Mesothelial cell of epicardium (in vitro differentiated cells): ENCODE data around the gene PXDC1. TPM values are rescaled to one million over a fixed set of nuclear protein-coding genes. Genes with fewer than 3 reads are reported as not detected.

ENCODE experiments used
- DNase-seq, 2 experiments: peaks; one replicate each; pipeline ENCODE4 v3.0.0; 2021; ENCODE audit warnings: low spot score in 2 of 2; ENCODE audit not compliant: unreplicated experiment in 2 of 2
- H3K27ac Mint-ChIP-seq: 2 replicates; pipeline ENCODE4 v1.8.0; 2021; ENCODE audit warnings: mixed read lengths
- H3K27me3 Mint-ChIP-seq: 2 replicates; pipeline ENCODE4 v1.8.0; 2021; ENCODE audit warnings: low read depth, mixed read lengths
- H3K36me3 Mint-ChIP-seq: 2 replicates; pipeline ENCODE4 v1.8.0; 2021; ENCODE audit warnings: mixed read lengths
- H3K4me1 Mint-ChIP-seq: 2 replicates; pipeline ENCODE4 v1.8.0; 2021; ENCODE audit warnings: mixed read lengths
- H3K4me3 Mint-ChIP-seq: 2 replicates; pipeline ENCODE4 v1.8.0; 2021; ENCODE audit warnings: mild to moderate bottlenecking, moderate library complexity, mixed read lengths
- H3K9me3 Mint-ChIP-seq: 2 replicates; pipeline ENCODE4 v1.8.0; 2021; ENCODE audit warnings: mixed read lengths
- CTCF ChIP-seq: fragments of 200-600 bp; sonication (generic); IDR thresholded peaks from one replicate; pipeline ENCODE4 v1.5.0; 2021; ENCODE audit warnings: antibody characterized with exemption; ENCODE audit not compliant: unreplicated experiment
- total RNA-seq: library from RNA; stranded (reverse); gene quantifications from 3 replicates; pipeline ENCODE4 v1.2.1, GENCODE V29; 2021

Gene PXDC1
- total RNA-seq, 1 donor from 2014 or later, result 33.8 TPM

GRCh38 chr6:3752531-3753227 is 1.2 kb upstream of the PXDC1 start:
- peak overlapping the region; percentile 91 for H3K27ac Mint-ChIP-seq
- peak overlapping the region; percentile 70 for H3K4me3 Mint-ChIP-seq
- peaks cover 47% of the 10 kb centered on the region for H3K4me1 Mint-ChIP-seq

GRCh38 chr6:3751730-3752530 is 417 bp upstream of the PXDC1 start:
- DNase-seq, result peak; percentile 77 to 85
- Mint-ChIP-seq H3K27me3 (no peaks in the 10 kb centered on the region), H3K4me1 (peaks cover 53% of the 10 kb centered on the region), H3K27ac (peak overlapping the region; percentile 91), H3K36me3 (no peaks in the 10 kb centered on the region), H3K4me3 (peak overlapping the region; percentile 70), H3K9me3 (no peaks in the 10 kb centered on the region)
- peak; percentile 64 for TF ChIP-seq CTCF

More at GRCh38 chr6:3752531-3753227, 1.2 kb upstream of the PXDC1 start:
- H3K36me3 Mint-ChIP-seq, result no peaks in the 10 kb centered on the region
- TF ChIP-seq CTCF, result no peak
- no peaks in the 10 kb centered on the region for H3K27me3 Mint-ChIP-seq
- no peaks in the 10 kb centered on the region for H3K9me3 Mint-ChIP-seq
- DNase-seq, result no peak

- DNase-seq, result peak in 1 of 2 experiments; percentile 64
- no peak for TF ChIP-seq CTCF
- Mint-ChIP-seq H3K27me3 (no peaks in the 10 kb centered on the region), H3K27ac (peak overlapping the region; percentile 94), H3K4me1 (peaks cover 41% of the 10 kb centered on the region), H3K36me3 (no peaks in the 10 kb centered on the region), H3K9me3 (no peaks in the 10 kb centered on the region), H3K4me3 (peak overlapping the region; percentile 84)
Observed at GRCh38 chr6:3750317-3751076, 1.0 kb downstream of the PXDC1 start.

GRCh38 chr6:3749977-3750316 is 1.6 kb downstream of the PXDC1 start:
- H3K27ac Mint-ChIP-seq, result peak overlapping the region; percentile 94
- no peaks in the 10 kb centered on the region for H3K9me3 Mint-ChIP-seq
- H3K4me1 Mint-ChIP-seq, result peaks cover 41% of the 10 kb centered on the region
- H3K27me3 Mint-ChIP-seq, result no peaks in the 10 kb centered on the region
- DNase-seq, result no peak
- H3K36me3 Mint-ChIP-seq, result no peaks in the 10 kb centered on the region
- no peak for TF ChIP-seq CTCF
- H3K4me3 Mint-ChIP-seq, result peak overlapping the region; percentile 84

- H3K36me3 Mint-ChIP-seq, result no peaks in the 10 kb centered on the region
- no peak for DNase-seq
- H3K9me3 Mint-ChIP-seq, result no peaks in the 10 kb centered on the region
- no peaks in the 10 kb centered on the region for H3K27me3 Mint-ChIP-seq
- no peak for TF ChIP-seq CTCF
- H3K4me3 Mint-ChIP-seq, result peak overlapping the region; percentile 84
- H3K4me1 Mint-ChIP-seq, result peaks cover 42% of the 10 kb centered on the region
- peak overlapping the region; percentile 94 for H3K27ac Mint-ChIP-seq
Observed at GRCh38 chr6:3749067-3749841, 2.3 kb downstream of the PXDC1 start.
